OCI-LY7 (cell line): Measurements from ENCODE around the gene FLG2. TPM values are rescaled to one million over a fixed set of nuclear protein-coding genes. Genes with fewer than 3 reads are reported as not detected.

ENCODE experiments used
- BruUV-seq: library from RNA; stranded (reverse); fragments of 400-500 nt; replicated peaks from 2 replicates; lab custom pipeline; 2021; lab: Mats Ljungman, UMichigan
- CTCF ChIA-PET: fragments of 300-600 bp; sonication (Branson Sonifier 250); formaldehyde crosslinking; loops from one replicate; lab custom pipeline; 2022; ENCODE audit warnings: antibody characterized with exemption; ENCODE audit not compliant: unreplicated experiment; lab: Charles Lee
- POLR2A ChIA-PET: fragments of 300-600 bp; sonication (Branson Sonifier 250); formaldehyde crosslinking; loops from one replicate; lab custom pipeline; 2022; ENCODE audit warnings: antibody characterized with exemption; lab: Charles Lee
- DNase-seq: peaks from one replicate; pipeline ENCODE4 v3.0.0-alpha.2; 2015; ENCODE audit warnings: low spot score
- H2AFZ ChIP-seq: fragments of 200-600 bp; sonication (generic), shearing (Covaris generic); 2 replicates; pipeline ENCODE4 v1.6.1; 2014; ENCODE audit warnings: mild to moderate bottlenecking, antibody characterized with exemption, low read length, moderate library complexity
- H3K27ac ChIP-seq: fragments of 200-600 bp; sonication (generic); 2 replicates; pipeline ENCODE4 v1.5.1; 2014; ENCODE audit warnings: mixed run types, low read depth, mild to moderate bottlenecking, moderate library complexity, low read length, inconsistent platforms; ENCODE audit not compliant: poor library complexity, severe bottlenecking
- H3K36me3 ChIP-seq: fragments of 200-600 bp; sonication (generic); 2 replicates; pipeline ENCODE4 v1.6.1; 2014; ENCODE audit warnings: mild to moderate bottlenecking, antibody characterized with exemption, low read length, moderate library complexity, mixed read lengths; ENCODE audit not compliant: insufficient read depth
- H3K4me1 ChIP-seq: fragments of 200-600 bp; sonication (generic); 2 replicates; pipeline ENCODE4 v1.5.1; 2014; ENCODE audit warnings: mild to moderate bottlenecking, low read length; ENCODE audit not compliant: insufficient read depth, poor library complexity, severe bottlenecking
- H3K4me2 ChIP-seq: fragments of 200-600 bp; sonication (generic); 2 replicates; pipeline ENCODE4 v1.6.1; 2014; ENCODE audit warnings: mild to moderate bottlenecking, low read length
- H3K4me3 ChIP-seq: fragments of 200-600 bp; sonication (generic); 2 replicates; pipeline ENCODE4 v1.5.1; 2014; ENCODE audit warnings: mild to moderate bottlenecking, low read depth, low read length; ENCODE audit not compliant: poor library complexity, severe bottlenecking
- H3K79me2 ChIP-seq: fragments of 200-600 bp; sonication (generic); 2 replicates; pipeline ENCODE4 v1.6.1; 2016; ENCODE audit warnings: low read depth, mild to moderate bottlenecking, low read length, moderate library complexity, mixed read lengths; ENCODE audit not compliant: insufficient read depth
- H3K9me2 ChIP-seq: fragments of 200-600 bp; sonication (generic); 2 replicates; pipeline ENCODE4 v1.6.1; 2016; ENCODE audit warnings: mild to moderate bottlenecking, low read length, mixed read lengths; ENCODE audit not compliant: insufficient read depth
- H3K9me3 ChIP-seq: fragments of 200-600 bp; sonication (generic); 2 replicates; pipeline ENCODE4 v1.6.1; 2014; ENCODE audit warnings: mild to moderate bottlenecking, mixed run types, low read length, mixed read lengths
- H4K20me1 ChIP-seq: fragments of 200-600 bp; sonication (generic); 2 replicates; pipeline ENCODE4 v1.6.1; 2014; ENCODE audit warnings: mild to moderate bottlenecking, antibody characterized with exemption, low read length, moderate library complexity, mixed read lengths; ENCODE audit not compliant: insufficient read depth
- CTCF ChIP-seq: fragments of 200-600 bp; sonication (generic); conservative IDR thresholded peaks from 2 replicates; pipeline ENCODE4 v1.5.1; 2014; ENCODE audit warnings: mild to moderate bottlenecking, antibody characterized with exemption, low read length, moderate library complexity, mixed read lengths
- EZH2phosphoT487 ChIP-seq: fragments of 200-600 bp; sonication (generic); IDR thresholded peaks from 2 replicates; pipeline ENCODE4 v1.6.1; 2018; ENCODE audit warnings: low read depth, borderline replicate concordance, mild to moderate bottlenecking, mixed run types, antibody characterized with exemption, low read length, moderate library complexity, mixed read lengths
- intact Hi-C: fragments of 100-400 bp; cut with micrococcal nuclease; formaldehyde crosslinking; loops from one replicate; pipeline ENCODE4 v1.10.0; 2022; ENCODE audit not compliant: unreplicated experiment
- total RNA-seq, 2 experiments: library from RNA; depleted of rRNA in 1 of 2; stranded (reverse); fragments of >200 nt in 1 of 2; shearing (Covaris generic) in 1 of 2; gene quantifications; 2 replicates each; pipeline ENCODE4 v1.2.3, GENCODE V29; 2014 to 2022

The FLG2 gene
- total RNA-seq, 2 experiments from 2014 or later: not detected

- Histone ChIP-seq H3K27ac (no peak overlapping the region), H4K20me1 (no peaks in the 10 kb centered on the region), H2AFZ (no peak overlapping the region), H3K36me3 (no peaks in the 10 kb centered on the region), H3K4me3 (no peak overlapping the region), H3K4me2 (no peak overlapping the region), H3K4me1 (no peaks in the 10 kb centered on the region), H3K9me3 (no peaks in the 10 kb centered on the region), H3K79me2 (no peaks in the 10 kb centered on the region), H3K9me2 (no peaks in the 10 kb centered on the region)
- no peak for DNase-seq
- intact Hi-C loops: no loop called here
- POLR2A ChIA-PET: no interaction called here
- no peak for TF ChIP-seq EZH2phosphoT487
- TF ChIP-seq CTCF: no peak
- CTCF ChIA-PET: no interaction called here
- no TSS peak for BruUV-seq
Measured at GRCh38 chr1:152380932-152381331, 21.1 kb upstream of the FLG2 start.

- no TSS peak for BruUV-seq
- ChIA-PET POLR2A (interaction anchor here (1.1 kb wide), 1 partner anchor 41 kb away, joined by 3 read pairs; no protein-coding TSS in a partner anchor), CTCF (no interaction called here)
- H3K9me2 ChIP-seq: no peaks in the 10 kb centered on the region
- H4K20me1 ChIP-seq: no peaks in the 10 kb centered on the region
- H3K4me3 ChIP-seq: no peak overlapping the region
- H3K9me3 ChIP-seq: no peaks in the 10 kb centered on the region
- no peaks in the 10 kb centered on the region for H3K4me1 ChIP-seq
- no peak overlapping the region for H3K4me2 ChIP-seq
- intact Hi-C loops: no loop called here
- no peak for DNase-seq
- H2AFZ ChIP-seq: no peak overlapping the region
- H3K79me2 ChIP-seq: no peaks in the 10 kb centered on the region
- H3K27ac ChIP-seq: no peak overlapping the region
- no peaks in the 10 kb centered on the region for H3K36me3 ChIP-seq
- TF ChIP-seq EZH2phosphoT487 (no peak), CTCF (no peak)
Measured at GRCh38 chr1:152374451-152374850, 14.6 kb upstream of the FLG2 start.

GRCh38 chr1:152372672-152373071 is 12.9 kb upstream of the FLG2 start:
- ChIA-PET POLR2A (no interaction called here), CTCF (no interaction called here)
- Histone ChIP-seq H3K27ac (no peak overlapping the region), H3K4me1 (no peaks in the 10 kb centered on the region), H2AFZ (no peak overlapping the region), H3K4me2 (no peak overlapping the region), H3K9me2 (no peaks in the 10 kb centered on the region), H4K20me1 (no peaks in the 10 kb centered on the region), H3K9me3 (no peaks in the 10 kb centered on the region), H3K36me3 (no peaks in the 10 kb centered on the region), H3K4me3 (no peak overlapping the region), H3K79me2 (no peaks in the 10 kb centered on the region)
- DNase-seq: no peak
- no TSS peak for BruUV-seq
- TF ChIP-seq CTCF: no peak
- TF ChIP-seq EZH2phosphoT487: no peak
- intact Hi-C loops: no loop called here
